ENCODE data around the gene SMIM35. TPM values are rescaled to one million over a fixed set of nuclear protein-coding genes. Genes with fewer than 3 reads are reported as not detected.

The SMIM35 gene
- total RNA-seq, 1 experiment from 2014 or later: not detected

- H3K23ac ChIP-seq (ENCODE audit: insufficient read length, low read depth, low read length): no peak overlapping the region
- H3K4ac ChIP-seq (ENCODE audit: low read depth, low read length): no peak overlapping the region
- H3K56ac ChIP-seq (ENCODE audit: insufficient read length, low read depth, low read length): no peak overlapping the region
- no peak overlapping the region for H3K18ac ChIP-seq (ENCODE audit: insufficient read length, low read depth, low read length)
- no peak overlapping the region for H3K4me2 ChIP-seq (ENCODE audit: insufficient read depth, insufficient read length, low read length)
- no peaks in the 10 kb centered on the region for H3K79me2 ChIP-seq (ENCODE audit: insufficient read depth, low read length)
- no peaks in the 10 kb centered on the region for H3K9me3 Mint-ChIP-seq
- H3K79me1 ChIP-seq (ENCODE audit: insufficient read depth, low read depth, low read length, poor library complexity, severe bottlenecking): no peaks in the 10 kb centered on the region
- H3K27me3 ChIP-seq (ENCODE audit: insufficient read depth, low read length): peaks cover 8% of the 10 kb centered on the region; the same call in 1 of the 2 replicates
- no peaks in the 10 kb centered on the region; a peak in 1 of 7 replicates for H3K36me3 Mint-ChIP-seq (ENCODE audit: insufficient read depth in 1 of 3, low read depth in 3 of 3)
- no peak overlapping the region for H2AFZ ChIP-seq (ENCODE audit: low read length)
- H3K4me1 ChIP-seq (ENCODE audit: insufficient read depth, low read length): no peaks in the 10 kb centered on the region; the same call in 1 of the 2 replicates
- H3K4me1 Mint-ChIP-seq: peaks cover 3 to 11% of the 10 kb centered on the region in 2 experiments; a peak in 3 of 4 replicates
- H3K9ac ChIP-seq (ENCODE audit: extremely low read depth, insufficient read length, low read length): no peak overlapping the region
- H2BK5ac ChIP-seq (ENCODE audit: insufficient read length, low read length): no peak overlapping the region
- H3K4me3 Mint-ChIP-seq: no peak overlapping the region
- H3K23me2 ChIP-seq (ENCODE audit: insufficient read length, low read depth, low read length, poor library complexity, severe bottlenecking): no peaks in the 10 kb centered on the region
- H2BK20ac ChIP-seq (ENCODE audit: low read depth, low read length, poor library complexity, severe bottlenecking): no peak overlapping the region
- H4K8ac ChIP-seq (replicated peaks; ENCODE audit: insufficient read length, low read depth, low read length): no peak overlapping the region
- no peak overlapping the region for H3T11ph ChIP-seq (ENCODE audit: low read length)
- DNase-seq: no peak
- no peak overlapping the region for H3K14ac ChIP-seq (ENCODE audit: insufficient read depth, low read length)
- H3K27ac ChIP-seq (ENCODE audit: insufficient read length, low read depth, low read length): no peak overlapping the region
- TF ChIP-seq CTCF (conservative IDR thresholded peaks at IDR 0.05): no peak
- no CpG with 5 or more reads among the region's 4 CpGs for WGBS (ENCODE audit: extremely low coverage, insufficient read length, low lambda C conversion rate)
- H4K91ac ChIP-seq (ENCODE audit: insufficient read length, low read depth, low read length): no peak overlapping the region
- H3K9me3 ChIP-seq (ENCODE audit: control insufficient read depth, low read depth, low read length): no peaks in the 10 kb centered on the region
- H2BK15ac ChIP-seq (ENCODE audit: low read depth, low read length): no peak overlapping the region
- no peak overlapping the region for H2BK12ac ChIP-seq (ENCODE audit: insufficient read length, low read depth, low read length)
- H2BK120ac ChIP-seq (ENCODE audit: low read depth, low read length, poor library complexity, severe bottlenecking): no peak overlapping the region
- H4K20me1 ChIP-seq (ENCODE audit: control insufficient read depth, insufficient read depth, insufficient read length): no peaks in the 10 kb centered on the region
- no peak overlapping the region for H2AK5ac ChIP-seq (ENCODE audit: insufficient read length, low read length)
- H4K5ac ChIP-seq (ENCODE audit: insufficient read length, low read depth, low read length): no peak overlapping the region
- peaks cover 36% of the 10 kb centered on the region for H3K27me3 Mint-ChIP-seq (ENCODE audit: low read depth)
- H3K27ac Mint-ChIP-seq: no peak overlapping the region
Measured at GRCh38 chr11:117992136-117992535, 94.6 kb downstream of the SMIM35 start.

Data from H9 (cell line).